HCT116 (cell line): Measurements from ENCODE around the gene FHOD3. TPM values are rescaled to one million over a fixed set of nuclear protein-coding genes. Genes with fewer than 3 reads are reported as not detected.

Source experiments
- ATAC-seq: fragments of 200-7000 bp; cut with Tn5 transposase; 2 replicates; pipeline ENCODE4 v1.9.1; 2020; ENCODE audit warnings: mild to moderate bottlenecking, moderate library complexity
- BruUV-seq: library from RNA; stranded (reverse); fragments of 400-500 nt; replicated peaks from 2 replicates; lab custom pipeline; 2021; lab: Mats Ljungman, UMichigan
- CTCF ChIA-PET: fragments of 300-600 bp; sonication (Branson Sonifier 250); formaldehyde crosslinking; loops from one replicate; lab custom pipeline; 2021; ENCODE audit warnings: antibody characterized with exemption; lab: Charles Lee
- POLR2A ChIA-PET: fragments of 300-600, 350-600 bp; sonication (Branson Sonifier 250); formaldehyde crosslinking; loops from one replicate; lab custom pipeline; 2021; ENCODE audit warnings: antibody characterized with exemption; lab: Charles Lee
- RAD21 ChIA-PET, 2 experiments: fragments of 300-600 bp; sonication (Branson Sonifier 250); formaldehyde crosslinking; loops; one replicate each; lab custom pipeline; 2023; ENCODE audit warnings: low total read pairs in 2 of 2; ENCODE audit not compliant: uncharacterized antibody in 2 of 2, unreplicated experiment in 2 of 2, low non-redundant PET in 1 of 2; lab: Charles Lee
- DNase-seq: peaks from one replicate; pipeline ENCODE4 v3.0.0-alpha.2; 2010; ENCODE audit warnings: low read depth, low spot score
- H2AFZ ChIP-seq: fragments of 200-600 bp; shearing (Covaris generic), sonication (generic); 2 replicates; pipeline ENCODE4 v1.6.1; 2017; ENCODE audit warnings: low read depth, mixed run types, mixed read lengths, antibody characterized with exemption, low read length; ENCODE audit not compliant: poor library complexity, severe bottlenecking
- H3K27ac ChIP-seq: 2 replicates; pipeline ENCODE4 v1.5.1; 2012; ENCODE audit warnings: low read depth, low read length
- H3K27me3 ChIP-seq: fragments of 200-600 bp; sonication (generic); 2 replicates; pipeline ENCODE4 v1.6.1; 2016; ENCODE audit warnings: mixed run types, low read length, mixed read lengths; ENCODE audit not compliant: insufficient read depth
- H3K36me3 ChIP-seq, 2 experiments: fragments of 200-500 bp in 1 of 2; fragments of 200-600 bp in 1 of 2; sonication (Bioruptor generic) in 1 of 2; sonication (generic) in 1 of 2; 2 replicates each; pipeline versions ENCODE4 v1.5.1 to v1.6.1; 2014 to 2016; ENCODE audit warnings: low read length in 2 of 2, inconsistent platforms in 1 of 2, mixed read lengths in 1 of 2, mixed run types in 1 of 2; ENCODE audit not compliant: insufficient read depth in 2 of 2, control insufficient read depth in 1 of 2
- H3K4me1 ChIP-seq, 2 experiments: fragments of 200-600 bp in 1 of 2; sonication (generic) in 1 of 2; 2 replicates each; pipeline versions ENCODE4 v1.5.1 to v1.6.1; 2012 to 2017; ENCODE audit warnings: low read length in 2 of 2, inconsistent platforms in 1 of 2, mild to moderate bottlenecking in 1 of 2, mixed read lengths in 1 of 2, mixed run types in 1 of 2, moderate library complexity in 1 of 2; ENCODE audit not compliant: insufficient read depth in 2 of 2, control insufficient read depth in 1 of 2
- H3K4me2 ChIP-seq: fragments of 200-600 bp; sonication (generic); 2 replicates; pipeline ENCODE4 v1.6.1; 2017; ENCODE audit warnings: mixed run types, low read length, mixed read lengths
- H3K4me3 ChIP-seq, 2 experiments: fragments of 200-600 bp in 1 of 2; sonication (generic) in 1 of 2; replicated peaks in 1 of 2; 2 replicates each; pipeline ENCODE4 v1.5.1; 2011 to 2016; ENCODE audit warnings: low read length in 2 of 2, control low read depth in 1 of 2, low read depth in 1 of 2, mild to moderate bottlenecking in 1 of 2, mixed read lengths in 1 of 2, mixed run types in 1 of 2
- H3K79me2 ChIP-seq: fragments of 200-600 bp; sonication (generic); 2 replicates; pipeline ENCODE4 v1.6.1; 2017; ENCODE audit warnings: mild to moderate bottlenecking, mixed run types, low read length, moderate library complexity, mixed read lengths; ENCODE audit not compliant: insufficient read depth
- H3K9ac ChIP-seq: fragments of 200-600 bp; sonication (generic); 2 replicates; pipeline ENCODE4 v1.6.1; 2016; ENCODE audit warnings: low read length, mixed read lengths
- H3K9me2 ChIP-seq: fragments of 200-600 bp; sonication (generic), shearing (Covaris generic); 2 replicates; pipeline ENCODE4 v1.6.1; 2017; ENCODE audit warnings: mixed run types, mild to moderate bottlenecking, moderate library complexity; ENCODE audit not compliant: insufficient read depth
- H3K9me3 ChIP-seq, 2 experiments: fragments of 200-500 bp in 1 of 2; fragments of 200-600 bp in 1 of 2; sonication (Bioruptor generic) in 1 of 2; sonication (generic) in 1 of 2; 2 replicates each; pipeline ENCODE4 v1.6.1; 2014 to 2017; ENCODE audit warnings: low read length in 2 of 2, mixed read lengths in 2 of 2, inconsistent platforms in 1 of 2, low read depth in 1 of 2, mild to moderate bottlenecking in 1 of 2, mixed run types in 1 of 2, moderate library complexity in 1 of 2; ENCODE audit not compliant: control insufficient read depth in 1 of 2, insufficient read depth in 1 of 2
- H4K20me1 ChIP-seq: fragments of 200-600 bp; sonication (generic), shearing (Covaris generic); 2 replicates; pipeline ENCODE4 v1.6.1; 2017; ENCODE audit warnings: mixed run types, mild to moderate bottlenecking, moderate library complexity; ENCODE audit not compliant: insufficient read depth
- CBX3 ChIP-seq: IDR thresholded peaks from 2 replicates; pipeline ENCODE4 v1.6.1; 2012; ENCODE audit warnings: low read depth
- CEBPB ChIP-seq: IDR thresholded peaks from 2 replicates; pipeline ENCODE4 v1.6.1; 2012; ENCODE audit warnings: low read depth
- EGR1 ChIP-seq: IDR thresholded peaks from 2 replicates; pipeline ENCODE4 v1.6.1; 2012; ENCODE audit warnings: low read depth
- ELF1 ChIP-seq: IDR thresholded peaks from 2 replicates; pipeline ENCODE4 v1.6.1; 2012; ENCODE audit warnings: low read depth, borderline replicate concordance
- EZH2 ChIP-seq: fragments of 200-600 bp; sonication (generic); IDR thresholded peaks from 2 replicates; pipeline ENCODE4 v1.6.1; 2017; ENCODE audit warnings: antibody characterized with exemption, mixed run types
- EZH2phosphoT487 ChIP-seq: fragments of 200-600 bp; IDR thresholded peaks from 2 replicates; pipeline ENCODE4 v1.6.1; 2018; ENCODE audit warnings: antibody characterized with exemption, borderline replicate concordance
- FOSL1 ChIP-seq: IDR thresholded peaks from 2 replicates; pipeline ENCODE4 v1.6.1; 2012; ENCODE audit warnings: low read depth
- JUND ChIP-seq: IDR thresholded peaks from 2 replicates; pipeline ENCODE4 v1.6.1; 2012
- POLR2A ChIP-seq: IDR thresholded peaks from 2 replicates; pipeline ENCODE4 v1.7.0; 2011; ENCODE audit warnings: borderline replicate concordance; ENCODE audit not compliant: insufficient read depth, insufficient read length; ENCODE audit errors: extremely low read depth
- POLR2AphosphoS5 ChIP-seq: IDR thresholded peaks from 2 replicates; pipeline ENCODE4 v1.6.1; 2011; ENCODE audit warnings: mild to moderate bottlenecking, low read depth, low read length, moderate library complexity
- SIN3A ChIP-seq: IDR thresholded peaks from 2 replicates; pipeline ENCODE4 v1.6.1; 2012; ENCODE audit warnings: low read depth
- SP1 ChIP-seq: IDR thresholded peaks from 2 replicates; pipeline ENCODE4 v1.6.1; 2012; ENCODE audit warnings: low read depth
- SRF ChIP-seq: IDR thresholded peaks from 2 replicates; pipeline ENCODE4 v1.6.1; 2012; ENCODE audit warnings: low read depth
- TCF7L2 ChIP-seq: IDR thresholded peaks from 2 replicates; pipeline ENCODE4 v1.7.0; 2011; ENCODE audit warnings: borderline replicate concordance, inconsistent platforms; ENCODE audit not compliant: insufficient read depth, insufficient read length; ENCODE audit errors: extremely low read depth
- YY1 ChIP-seq: IDR thresholded peaks from 2 replicates; pipeline ENCODE4 v1.6.1; 2011; ENCODE audit warnings: low read length, low read depth, moderate library complexity, mild to moderate bottlenecking; ENCODE audit not compliant: insufficient replicate concordance; ENCODE audit errors: extremely low read depth
- ZFX ChIP-seq: fragments of 450-650 bp; IDR thresholded peaks from 2 replicates; pipeline ENCODE4 v1.6.1; 2017
- intact Hi-C: fragments of 100-400 bp; cut with micrococcal nuclease; formaldehyde crosslinking; loops from 2 replicates; pipeline ENCODE4 v1.10.0; 2022
- total RNA-seq: library from RNA; stranded (reverse); gene quantifications from one replicate; pipeline ENCODE4 v1.2.1, GENCODE V29; 2021; ENCODE audit not compliant: unreplicated experiment
- TF ChIP-seq, protein P1 (sequence below): IDR thresholded peaks from 2 replicates; pipeline ENCODE4 v1.6.1; 2012
- TF ChIP-seq, protein P2 (sequence below): IDR thresholded peaks from 2 replicates; pipeline ENCODE4 v1.6.1; 2012
- TF ChIP-seq, protein P3 (sequence below): IDR thresholded peaks from 2 replicates; pipeline ENCODE4 v1.6.1; 2012; ENCODE audit warnings: low read depth

Gene FHOD3
- total RNA-seq, 1 experiment from 2014 or later: 4.0 TPM

DNA sequence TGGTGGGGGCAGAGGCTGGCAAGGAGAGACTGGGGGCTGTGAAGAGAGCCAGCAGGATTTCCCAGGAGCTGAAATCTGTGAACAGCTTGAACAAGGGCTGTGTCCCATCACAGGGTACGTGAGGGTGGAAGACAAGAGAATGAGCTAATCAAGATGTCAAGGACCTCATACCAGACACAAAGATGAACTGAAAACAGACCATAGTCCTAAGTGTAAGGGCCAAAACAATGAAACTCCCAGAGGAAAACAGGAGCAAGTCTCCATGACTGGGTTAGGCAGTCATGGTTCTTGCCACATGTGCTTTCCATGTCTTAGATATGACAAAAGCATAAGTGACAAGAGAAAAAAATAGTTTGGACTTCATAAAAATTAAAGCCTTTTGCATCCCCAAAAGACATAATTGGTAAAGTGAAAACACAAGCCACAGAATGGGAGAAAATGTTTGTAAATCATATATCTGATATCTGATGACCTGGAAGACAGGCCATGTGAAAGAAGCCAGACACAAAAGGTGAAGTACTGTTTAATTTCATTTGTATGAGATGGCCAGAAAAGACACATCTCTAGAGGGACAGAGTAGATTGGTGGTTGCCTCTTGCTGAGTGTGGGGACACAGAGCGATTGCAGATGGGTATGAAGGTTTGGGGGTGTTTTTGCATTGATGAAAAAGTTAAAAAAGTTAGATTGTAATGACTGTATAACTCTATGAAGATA lies 67.6 kb downstream of the FHOD3 start:
- Histone ChIP-seq H3K4me3 (no peak overlapping the region), H3K4me1 (no peaks in the 10 kb centered on the region), H3K4me2 (no peak overlapping the region), H3K79me2 (no peaks in the 10 kb centered on the region), H4K20me1 (no peaks in the 10 kb centered on the region), H3K9me3 (peaks cover 0 to 6% of the 10 kb centered on the region in 2 experiments; a peak in 1 of 4 replicates), H3K9ac (no peak overlapping the region), H3K27me3 (no peaks in the 10 kb centered on the region), H3K27ac (no peak overlapping the region), H3K9me2 (no peaks in the 10 kb centered on the region), H2AFZ (no peak overlapping the region), H3K36me3 (no peaks in the 10 kb centered on the region)
- BruUV-seq: no TSS peak
- intact Hi-C loops: no loop called here
- ChIA-PET POLR2A (no interaction called here), RAD21 (no interaction called here), CTCF (no interaction called here)
- TF ChIP-seq EGR1 (no peak), POLR2A (no peak), FOSL1 (no peak), CEBPB (no peak), JUND (no peak), SIN3A (no peak), EZH2 (no peak), CBX3 (no peak), SRF (no peak), ELF1 (no peak), ZFX (no peak), POLR2AphosphoS5 (no peak), SP1 (no peak), YY1 (no peak), TCF7L2 (no peak), EZH2phosphoT487 (no peak)
- TF ChIP-seq, protein P1, sequence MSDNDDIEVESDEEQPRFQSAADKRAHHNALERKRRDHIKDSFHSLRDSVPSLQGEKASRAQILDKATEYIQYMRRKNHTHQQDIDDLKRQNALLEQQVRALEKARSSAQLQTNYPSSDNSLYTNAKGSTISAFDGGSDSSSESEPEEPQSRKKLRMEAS: no peak
- TF ChIP-seq, protein P2, sequence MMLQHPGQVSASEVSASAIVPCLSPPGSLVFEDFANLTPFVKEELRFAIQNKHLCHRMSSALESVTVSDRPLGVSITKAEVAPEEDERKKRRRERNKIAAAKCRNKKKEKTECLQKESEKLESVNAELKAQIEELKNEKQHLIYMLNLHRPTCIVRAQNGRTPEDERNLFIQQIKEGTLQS: no peak
- TF ChIP-seq, protein P3, sequence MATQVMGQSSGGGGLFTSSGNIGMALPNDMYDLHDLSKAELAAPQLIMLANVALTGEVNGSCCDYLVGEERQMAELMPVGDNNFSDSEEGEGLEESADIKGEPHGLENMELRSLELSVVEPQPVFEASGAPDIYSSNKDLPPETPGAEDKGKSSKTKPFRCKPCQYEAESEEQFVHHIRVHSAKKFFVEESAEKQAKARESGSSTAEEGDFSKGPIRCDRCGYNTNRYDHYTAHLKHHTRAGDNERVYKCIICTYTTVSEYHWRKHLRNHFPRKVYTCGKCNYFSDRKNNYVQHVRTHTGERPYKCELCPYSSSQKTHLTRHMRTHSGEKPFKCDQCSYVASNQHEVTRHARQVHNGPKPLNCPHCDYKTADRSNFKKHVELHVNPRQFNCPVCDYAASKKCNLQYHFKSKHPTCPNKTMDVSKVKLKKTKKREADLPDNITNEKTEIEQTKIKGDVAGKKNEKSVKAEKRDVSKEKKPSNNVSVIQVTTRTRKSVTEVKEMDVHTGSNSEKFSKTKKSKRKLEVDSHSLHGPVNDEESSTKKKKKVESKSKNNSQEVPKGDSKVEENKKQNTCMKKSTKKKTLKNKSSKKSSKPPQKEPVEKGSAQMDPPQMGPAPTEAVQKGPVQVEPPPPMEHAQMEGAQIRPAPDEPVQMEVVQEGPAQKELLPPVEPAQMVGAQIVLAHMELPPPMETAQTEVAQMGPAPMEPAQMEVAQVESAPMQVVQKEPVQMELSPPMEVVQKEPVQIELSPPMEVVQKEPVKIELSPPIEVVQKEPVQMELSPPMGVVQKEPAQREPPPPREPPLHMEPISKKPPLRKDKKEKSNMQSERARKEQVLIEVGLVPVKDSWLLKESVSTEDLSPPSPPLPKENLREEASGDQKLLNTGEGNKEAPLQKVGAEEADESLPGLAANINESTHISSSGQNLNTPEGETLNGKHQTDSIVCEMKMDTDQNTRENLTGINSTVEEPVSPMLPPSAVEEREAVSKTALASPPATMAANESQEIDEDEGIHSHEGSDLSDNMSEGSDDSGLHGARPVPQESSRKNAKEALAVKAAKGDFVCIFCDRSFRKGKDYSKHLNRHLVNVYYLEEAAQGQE: no peak
- DNase-seq: no peak
- ATAC-seq: no peak
